Pancreas (tissue), 10 donors: ENCODE measurements around the gene GLIPR2. TPM values are rescaled to one million over a fixed set of nuclear protein-coding genes. Genes with fewer than 3 reads are reported as not detected.
A peak's percentile ranks its signal among the peaks of the same experiment; 100 is the strongest.

Experiments used
- ATAC-seq, 4 donors: fragments of 200-7000 bp; cut with Tn5 transposase; one replicate each; pipeline versions ENCODE4 v1.8.0 to v1.9.1; 2020; ENCODE audit warnings: mild to moderate bottlenecking in 4 of 4, moderate library complexity in 4 of 4
- DNase-seq, 6 donors: peaks; one replicate each; pipeline ENCODE4 v3.0.0-alpha.2; 2020
- FAIRE-seq: peaks from 2 replicates; lab custom pipeline; 2012; peaks lifted over from hg19 to GRCh38; lab: Jason Lieb, UNC
- H3K27ac ChIP-seq, 4 donors: fragments of 200-600 bp; sonication (generic); 1 replicate in 3 of 4; 2 replicates in 1 of 4; pipeline versions ENCODE4 v1.5.0 to v1.8.0; 2020
- H3K27me3 ChIP-seq, 4 donors: fragments of 200-600 bp; one replicate each; pipeline ENCODE4 v1.8.0; 2021
- H3K36me3 ChIP-seq, 3 donors: fragments of 200-600 bp; sonication (generic) in 1 of 3; one replicate each; pipeline versions ENCODE4 v1.5.0 to v1.8.0; 2020 to 2021
- H3K4me1 ChIP-seq, 3 donors: fragments of 200-600 bp; one replicate each; pipeline ENCODE4 v1.8.0; 2021
- H3K4me3 ChIP-seq, 4 donors: fragments of 200-600 bp; sonication (generic) in 2 of 4; one replicate each; pipeline versions ENCODE4 v1.5.0 to v1.8.0; 2020 to 2021
- H3K9me3 ChIP-seq, 4 donors: fragments of 200-600 bp; one replicate each; pipeline ENCODE4 v1.8.0; 2021
- WGBS, 2 donors: extraction: QIAGEN DNeasy Blood & Tissue Kit; methylation state at CpG; one replicate each; pipeline ENCODE4 v1.1.7; 2013; 5-methylcytosine and 5-hydroxymethylcytosine counted together
- intact Hi-C, 3 donors: fragments of 100-400 bp; cut with DNase I; formaldehyde crosslinking; loops; one replicate each; pipeline versions ENCODE4 v1.11.1 to v1.14.2; 2022
- polyA plus RNA-seq, 2 donors: library from polyadenylated mRNA; stranded (reverse); fragments of 200-250 nt; gene quantifications; one replicate each; pipeline ENCODE4 v1.2.3, GENCODE V29; 2013
- total RNA-seq, 6 donors: library from RNA; stranded (reverse); fragmentation: NEBNext Ultra II Directional in 4 of 6; extraction: Animal tissue kit (Norgen Biotek cat#: 25700) in 4 of 6; gene quantifications; one replicate each; pipeline versions ENCODE4 v1.2.1 to v1.2.4, GENCODE V29; 2021 to 2023
- TF ChIP-seq, protein P1 (sequence below), 4 donors: fragments of 200-600 bp; sonication (generic) in 3 of 4; IDR thresholded peaks; one replicate each; pipeline versions ENCODE4 v1.5.0 to v1.8.0; 2021; ENCODE audit warnings: antibody characterized with exemption in 4 of 4
- donor health status: healthy with polysubstance abuse.
- donor health status: DM: no; HTN: no; CAD: no; lungs with moderate emphysema.
- donor health status: DM: no; HTN: no; CAD: no.
- donor health status: control.
- donor health status: control.
- donor health status: Bipolar disorder and iron deficiency.
- donor health status: DM: yes; HTN: yes; CAD: no.
- donor health status: DM: no; HTN: no; CAD: no.
- donor health status: DM: no; HTN: no; CAD: no.
- donor health status: DM: yes; HTN: yes; CAD: no.

The GLIPR2 gene
- total and polyA plus RNA-seq, 8 donors, result 1.3 to 10.0 (median 4.5) TPM

DNA sequence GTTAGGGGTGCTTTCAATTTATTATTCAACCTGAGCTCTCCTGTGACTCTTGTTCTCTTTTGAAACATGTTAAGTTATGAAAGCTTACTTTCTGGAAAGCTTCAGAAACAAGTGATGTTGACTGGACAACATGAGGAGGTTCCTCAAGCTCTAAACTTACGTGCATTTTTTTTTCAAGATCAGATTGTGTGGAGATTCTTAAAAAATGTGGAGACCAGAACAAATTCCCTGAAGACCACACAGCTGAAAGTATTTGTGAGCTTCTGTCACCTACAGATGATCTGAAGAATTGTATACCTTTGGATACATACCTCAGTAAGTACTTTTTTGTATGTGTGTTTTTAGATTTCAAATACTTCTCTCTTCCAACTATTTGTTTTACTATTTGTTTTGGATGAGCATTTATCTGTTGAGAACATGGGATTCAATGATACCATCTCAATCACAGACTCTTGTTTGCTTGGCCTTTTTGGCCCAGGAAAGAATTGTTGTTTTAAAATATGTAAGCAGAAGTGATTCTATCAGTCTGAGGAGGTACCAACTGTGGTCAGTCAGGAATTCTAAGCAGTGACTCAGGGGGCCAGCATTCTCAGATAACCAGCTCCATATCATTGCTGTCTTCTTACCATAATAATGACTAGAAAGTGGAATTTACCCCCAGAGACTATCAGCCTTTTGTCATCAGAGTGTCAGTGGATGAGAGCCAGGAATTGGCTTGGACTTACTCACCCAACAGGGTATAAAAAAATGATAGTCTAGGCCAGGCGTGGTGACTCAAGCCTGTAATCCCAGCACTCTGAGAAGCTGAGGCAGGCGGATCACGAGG is 34.4 kb upstream of the GLIPR2 start:
- intact Hi-C loops, result no loop called here
- H3K4me3 ChIP-seq, result no peak overlapping the region
- 54 to 56% methylated on average over 4 of the region's 4 CpGs for WGBS, 2 donors
- no peaks in the 10 kb centered on the region for H3K9me3 ChIP-seq
- DNase-seq, result no peak
- FAIRE-seq, result no peak
- peak in 3 of 4 donors; percentile 11 to 61 (median 51) for ATAC-seq
- H3K27ac ChIP-seq, result no peak overlapping the region
- no peaks in the 10 kb centered on the region for H3K27me3 ChIP-seq
- H3K4me1 ChIP-seq, result no peaks in the 10 kb centered on the region
- H3K36me3 ChIP-seq, result no peaks in the 10 kb centered on the region
- TF ChIP-seq, protein P1, sequence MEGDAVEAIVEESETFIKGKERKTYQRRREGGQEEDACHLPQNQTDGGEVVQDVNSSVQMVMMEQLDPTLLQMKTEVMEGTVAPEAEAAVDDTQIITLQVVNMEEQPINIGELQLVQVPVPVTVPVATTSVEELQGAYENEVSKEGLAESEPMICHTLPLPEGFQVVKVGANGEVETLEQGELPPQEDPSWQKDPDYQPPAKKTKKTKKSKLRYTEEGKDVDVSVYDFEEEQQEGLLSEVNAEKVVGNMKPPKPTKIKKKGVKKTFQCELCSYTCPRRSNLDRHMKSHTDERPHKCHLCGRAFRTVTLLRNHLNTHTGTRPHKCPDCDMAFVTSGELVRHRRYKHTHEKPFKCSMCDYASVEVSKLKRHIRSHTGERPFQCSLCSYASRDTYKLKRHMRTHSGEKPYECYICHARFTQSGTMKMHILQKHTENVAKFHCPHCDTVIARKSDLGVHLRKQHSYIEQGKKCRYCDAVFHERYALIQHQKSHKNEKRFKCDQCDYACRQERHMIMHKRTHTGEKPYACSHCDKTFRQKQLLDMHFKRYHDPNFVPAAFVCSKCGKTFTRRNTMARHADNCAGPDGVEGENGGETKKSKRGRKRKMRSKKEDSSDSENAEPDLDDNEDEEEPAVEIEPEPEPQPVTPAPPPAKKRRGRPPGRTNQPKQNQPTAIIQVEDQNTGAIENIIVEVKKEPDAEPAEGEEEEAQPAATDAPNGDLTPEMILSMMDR (IDR thresholded peaks at IDR 0.05), result no peak

DNA sequence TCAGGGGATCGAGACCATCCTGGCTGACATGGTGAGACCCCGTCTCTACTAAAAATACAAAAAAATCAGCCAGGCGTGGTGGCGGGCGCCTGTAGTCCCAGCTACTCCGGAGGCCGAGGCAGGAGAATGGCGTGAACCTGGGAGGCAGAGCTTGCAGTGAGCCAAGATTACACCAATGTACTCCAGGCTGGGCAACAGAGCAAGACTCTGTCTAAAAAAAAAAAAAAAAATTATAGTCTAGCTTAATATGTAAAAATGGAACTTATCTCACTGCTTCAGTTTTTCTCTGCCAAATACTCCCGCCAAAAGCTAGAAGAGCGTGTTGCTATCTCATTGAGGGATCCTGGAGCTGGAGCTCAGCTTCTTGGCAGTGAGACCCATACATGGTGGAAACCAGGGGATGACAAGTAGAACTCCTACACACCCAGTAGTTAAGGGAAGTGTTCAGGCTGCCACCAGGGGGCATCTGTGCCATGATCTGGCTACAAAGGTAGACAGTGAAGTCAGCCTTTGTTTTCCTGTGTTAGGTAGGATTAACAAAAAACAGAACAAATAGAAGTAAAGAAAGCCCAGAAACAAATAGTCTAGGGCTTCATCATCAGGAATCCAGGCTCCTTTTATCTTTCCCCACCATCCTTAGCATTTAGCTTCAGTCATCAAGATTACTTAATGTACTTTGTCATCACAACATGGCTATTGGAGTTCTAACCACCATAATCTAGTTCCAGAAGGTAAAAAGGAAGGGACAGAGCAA is 33.6 kb upstream of the GLIPR2 start:
- no peak overlapping the region for H3K4me3 ChIP-seq
- H3K27ac ChIP-seq, result no peak overlapping the region
- H3K4me1 ChIP-seq, result no peaks in the 10 kb centered on the region
- intact Hi-C loops, result no loop called here
- TF ChIP-seq, protein P1 (IDR thresholded peaks at IDR 0.05), result peak; percentile 47 to 70 (median 63)
- FAIRE-seq (peak; percentile 37), DNase-seq (peak; percentile 66 to 87 (median 78)), ATAC-seq (peak; percentile 89 to 99 (median 98))
- H3K9me3 ChIP-seq, result no peaks in the 10 kb centered on the region
- WGBS, 2 donors, result 71 to 78% methylated on average over 10 of the region's 10 CpGs
- H3K36me3 ChIP-seq, result no peaks in the 10 kb centered on the region
- H3K27me3 ChIP-seq, result no peaks in the 10 kb centered on the region

DNA sequence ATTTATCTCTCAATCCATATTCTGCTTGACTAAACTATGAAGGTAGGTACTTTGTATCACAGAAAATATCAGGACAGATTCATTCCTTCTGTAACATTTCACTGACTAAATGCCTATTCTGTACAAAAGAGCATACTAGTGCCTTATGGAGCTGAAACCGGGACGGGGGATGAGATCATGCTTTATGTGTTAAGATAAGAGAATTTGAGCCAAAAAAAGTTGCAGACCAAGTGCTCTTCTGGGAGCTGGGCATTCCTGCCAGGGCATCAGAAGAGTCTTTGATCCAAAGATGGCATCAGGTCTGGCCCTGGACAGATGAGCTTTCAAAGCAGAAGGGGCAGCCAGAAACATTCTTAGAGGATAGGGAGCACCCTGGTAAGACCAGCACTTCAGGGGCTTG is 27.5 kb upstream of the GLIPR2 start:
- FAIRE-seq (no peak), DNase-seq (no peak), ATAC-seq (no peak)
- intact Hi-C loops, result no loop called here
- Histone ChIP-seq H3K36me3 (no peaks in the 10 kb centered on the region), H3K4me1 (no peaks in the 10 kb centered on the region), H3K4me3 (no peak overlapping the region), H3K9me3 (no peaks in the 10 kb centered on the region), H3K27me3 (no peaks in the 10 kb centered on the region), H3K27ac (no peak overlapping the region)
- 72 to 76% methylated on average over 2 of the region's 2 CpGs for whole genome bisulfite sequencing, 2 donors
- TF ChIP-seq, protein P1 (IDR thresholded peaks at IDR 0.05), result no peak

DNA sequence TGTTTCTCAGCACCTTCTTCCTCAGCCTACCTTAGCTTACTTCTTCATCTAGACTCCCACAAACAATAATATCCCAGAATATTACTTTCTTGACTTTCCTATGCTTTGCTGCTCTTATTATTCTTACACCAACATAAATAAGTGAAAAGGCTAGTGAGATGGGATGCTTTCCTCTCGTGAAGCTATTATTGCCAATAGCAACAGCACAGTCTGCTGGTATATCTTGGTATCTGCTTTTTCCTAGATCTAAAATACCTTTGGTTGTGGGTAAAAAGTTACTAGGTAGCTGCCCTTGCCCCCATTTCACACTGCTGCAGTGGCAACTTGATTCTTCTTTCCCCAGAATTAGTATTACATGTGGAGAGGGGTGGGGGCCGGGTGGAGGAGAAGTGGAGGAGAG is 26.1 kb upstream of the GLIPR2 start:
- DNase-seq (no peak), FAIRE-seq (no peak), ATAC-seq (no peak)
- TF ChIP-seq, protein P1 (IDR thresholded peaks at IDR 0.05), result no peak
- intact Hi-C loops, result no loop called here
- no peak overlapping the region for H3K27ac ChIP-seq
- no peaks in the 10 kb centered on the region for H3K27me3 ChIP-seq
- WGBS, 2 donors, result 79 to 83% methylated on average over 2 of the region's 2 CpGs
- H3K4me3 ChIP-seq, result no peak overlapping the region
- H3K4me1 ChIP-seq, result no peaks in the 10 kb centered on the region
- no peaks in the 10 kb centered on the region for H3K36me3 ChIP-seq
- H3K9me3 ChIP-seq, result no peaks in the 10 kb centered on the region
